B cell (primary cell): Measurements from ENCODE around the gene NACAD. TPM values are rescaled to one million over a fixed set of nuclear protein-coding genes. Genes with fewer than 3 reads are reported as not detected.

ENCODE experiments used
- ATAC-seq: fragments of 200-7000 bp; cut with Tn5 transposase; one replicate; pipeline ENCODE4 v1.10.0; 2021; ENCODE audit warnings: low read depth, mild to moderate bottlenecking, moderate number of reproducible peaks, moderate library complexity
- CTCF ChIA-PET: fragments of 350-600 bp; sonication (Branson Sonifier 250); formaldehyde crosslinking; loops from one replicate; lab custom pipeline; 2021; ENCODE audit warnings: antibody characterized with exemption, inconsistent platforms; lab: Charles Lee
- POLR2A ChIA-PET: fragments of 350-600 bp; sonication (Branson Sonifier 250); formaldehyde crosslinking; loops from one replicate; lab custom pipeline; 2021; ENCODE audit warnings: antibody characterized with exemption; lab: Charles Lee
- DNase-seq: peaks from one replicate; pipeline ENCODE4 v3.0.0; 2013
- H2AFZ ChIP-seq: 2 replicates; pipeline ENCODE4 v1.6.1; 2012; ENCODE audit warnings: mild to moderate bottlenecking, low read depth, low read length; ENCODE audit not compliant: insufficient read depth, poor library complexity, severe bottlenecking
- H3K27ac ChIP-seq, 2 donors: 1 replicate in 1 of 2; 2 replicates in 1 of 2; pipeline ENCODE4 v1.5.1; 2012 to 2013; ENCODE audit warnings: low read length in 2 of 2, mild to moderate bottlenecking in 2 of 2, moderate library complexity in 1 of 2
- H3K27me3 ChIP-seq, 4 experiments: fragments of 200-600 bp in 1 of 4; sonication (generic) in 1 of 4; replicated peaks in 1 of 4; 1 replicate in 2 of 4; 2 replicates in 2 of 4; pipeline versions ENCODE4 v1.6.1 to v1.7.0; 2013 to 2016; ENCODE audit warnings: low read length in 3 of 4, mild to moderate bottlenecking in 2 of 4, mixed read lengths in 1 of 4, moderate library complexity in 1 of 4; ENCODE audit not compliant: insufficient read depth in 4 of 4, control insufficient read depth in 3 of 4; ENCODE audit errors: control extremely low read depth in 1 of 4
- H3K36me3 ChIP-seq, 2 experiments: replicated peaks in 1 of 2; 1 replicate in 1 of 2; 2 replicates in 1 of 2; pipeline versions ENCODE4 v1.6.1 to v1.7.1; 2013; ENCODE audit warnings: low read length in 1 of 2; ENCODE audit not compliant: insufficient read depth in 2 of 2, control insufficient read depth in 1 of 2; ENCODE audit errors: control extremely low read depth in 1 of 2, extremely low read depth in 1 of 2
- H3K4me1 ChIP-seq, 2 donors: fragments of 200-600 bp in 1 of 2; sonication (generic) in 1 of 2; 1 replicate in 1 of 2; 2 replicates in 1 of 2; pipeline versions ENCODE4 v1.5.1 to v1.6.1; 2013 to 2017; ENCODE audit warnings: low read length in 2 of 2; ENCODE audit not compliant: control insufficient read depth in 2 of 2, insufficient read depth in 2 of 2
- H3K4me2 ChIP-seq: replicated peaks from 2 replicates; pipeline ENCODE3; 2012; ENCODE audit warnings: mild to moderate bottlenecking, low read depth, low read length; ENCODE audit not compliant: poor library complexity, severe bottlenecking
- H3K4me3 ChIP-seq, 5 experiments: fragments of 200-600 bp in 1 of 5; sonication (generic) in 1 of 5; 1 replicate in 3 of 5; 2 replicates in 2 of 5; pipeline versions ENCODE4 v1.5.1 to v1.7.0; 2011 to 2016; ENCODE audit warnings: low read length in 4 of 5, mild to moderate bottlenecking in 4 of 5, low read depth in 2 of 5, control low read depth in 1 of 5, moderate library complexity in 1 of 5; ENCODE audit not compliant: insufficient read depth in 1 of 5; ENCODE audit errors: control extremely low read depth in 1 of 5, extremely low read depth in 1 of 5
- H3K79me2 ChIP-seq: fragments of 200-600 bp; sonication (generic); one replicate; pipeline ENCODE4 v1.6.0; 2016; ENCODE audit warnings: low read length; ENCODE audit not compliant: control insufficient read depth, insufficient read depth
- H3K9ac ChIP-seq: fragments of 200-600 bp; sonication (generic); 2 replicates; pipeline ENCODE4 v1.6.1; 2017; ENCODE audit warnings: mild to moderate bottlenecking, low read length, moderate library complexity
- H3K9me3 ChIP-seq, 3 donors: one replicate each; pipeline versions ENCODE4 v1.6.1 to v1.7.1; 2013; ENCODE audit warnings: low read length in 2 of 3; ENCODE audit not compliant: control insufficient read depth in 2 of 3, insufficient read depth in 1 of 3; ENCODE audit errors: control extremely low read depth in 1 of 3
- H4K20me1 ChIP-seq: 2 replicates; pipeline ENCODE4 v1.6.0; 2012; ENCODE audit warnings: mild to moderate bottlenecking, low read length; ENCODE audit not compliant: insufficient read depth, control insufficient read depth, poor library complexity, severe bottlenecking
- H3K27ac Mint-ChIP-seq: one replicate; pipeline ENCODE4 v1.8.0; 2021; ENCODE audit warnings: mixed read lengths
- H3K27me3 Mint-ChIP-seq: one replicate; pipeline ENCODE4 v1.8.0; 2021; ENCODE audit warnings: mixed read lengths
- H3K4me1 Mint-ChIP-seq: one replicate; pipeline ENCODE4 v1.8.0; 2021; ENCODE audit warnings: mixed read lengths
- H3K4me3 Mint-ChIP-seq: one replicate; pipeline ENCODE4 v1.8.0; 2021; ENCODE audit warnings: mixed read lengths
- H3K9me3 Mint-ChIP-seq: one replicate; pipeline ENCODE4 v1.8.0; 2022; ENCODE audit warnings: mixed read lengths; ENCODE audit not compliant: insufficient read depth
- CTCF ChIP-seq: fragments of 200-600 bp; IDR thresholded peaks from one replicate; pipeline ENCODE4 v1.8.0; 2022; ENCODE audit warnings: antibody characterized with exemption, mild to moderate bottlenecking
- EZH2 ChIP-seq: IDR thresholded peaks from 2 replicates; pipeline ENCODE4 v1.6.1; 2012; ENCODE audit warnings: borderline replicate concordance, low read depth, mild to moderate bottlenecking, moderate library complexity, low read length; ENCODE audit not compliant: insufficient read depth, poor library complexity, severe bottlenecking
- WGBS: methylation state at CpG from one replicate; pipeline ENCODE4 v1.1.5; 2013; ENCODE audit warnings: missing lambda C conversion rate; ENCODE audit not compliant: insufficient coverage; 5-methylcytosine and 5-hydroxymethylcytosine counted together
- intact Hi-C: fragments of 100-400 bp; cut with micrococcal nuclease; formaldehyde crosslinking; loops from one replicate; pipeline ENCODE4 v1.10.0; 2022
- polyA plus RNA-seq: library from polyadenylated mRNA; depleted of rRNA; stranded (reverse); fragments of >200 nt; gene quantifications from 2 replicates; pipeline ENCODE4 v1.2.3, GENCODE V29; 2012
- total RNA-seq, 2 donors: library from RNA; stranded (reverse); fragments of 120-200 nt in 1 of 2; gene quantifications; 1 replicate in 1 of 2; 2 replicates in 1 of 2; pipeline versions ENCODE4 v1.2.3 to v1.2.4, GENCODE V29; 2013 to 2022

Gene NACAD
- total and polyA plus RNA-seq, 2 donors (not counting 1 experiment from before 2014, with no cell fraction given), result 0.04 to 0.49 TPM

DNA sequence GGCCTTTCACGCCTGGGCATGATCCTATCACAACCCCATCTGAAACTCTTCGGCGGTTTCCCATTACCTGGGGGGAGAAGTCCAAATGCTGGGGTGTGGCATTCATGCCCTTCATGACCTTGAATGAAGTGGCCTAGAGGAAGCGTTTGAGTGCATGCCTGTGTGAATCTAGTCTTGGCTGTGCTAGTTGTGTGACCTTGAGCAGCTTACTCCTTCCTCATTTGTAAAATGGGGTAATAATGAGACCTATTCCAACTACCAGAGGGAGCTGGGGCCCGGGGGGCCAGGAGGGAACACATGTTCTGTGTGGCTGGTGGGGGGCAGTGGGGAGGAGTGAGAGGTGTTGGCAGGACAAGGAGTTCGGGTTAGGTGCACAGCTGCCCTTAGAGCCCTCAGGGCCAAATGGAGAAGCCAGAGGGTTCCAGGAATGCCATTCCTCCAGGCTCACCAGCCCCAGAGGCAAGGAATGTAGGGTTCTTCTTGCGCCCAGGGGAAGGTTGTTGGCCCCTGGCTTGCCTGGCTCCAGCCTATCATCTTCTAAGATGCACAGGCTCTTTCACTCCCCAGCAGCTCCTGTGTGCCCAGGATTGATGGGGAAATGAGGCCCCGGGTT lies 44.0 kb upstream of the NACAD start:
- ATAC-seq (no peak), DNase-seq (no peak)
- ChIA-PET CTCF (interaction anchor here (5.9 to 6.7 kb wide), 2 partner anchors 159 to 275 kb away, joined by 125 to 189 read pairs; no protein-coding TSS in a partner anchor), POLR2A (no interaction called here)
- H3K27me3 Mint-ChIP-seq, result no peaks in the 10 kb centered on the region
- H3K36me3 ChIP-seq, result no peaks in the 10 kb centered on the region
- intact Hi-C loops, result no loop called here
- no peak overlapping the region for H3K27ac ChIP-seq
- H2AFZ ChIP-seq, result no peak overlapping the region
- no peak overlapping the region for H3K4me3 ChIP-seq
- no peak overlapping the region for H3K4me2 ChIP-seq
- no peaks in the 10 kb centered on the region for H3K9me3 ChIP-seq
- H3K27me3 ChIP-seq, result peaks cover 0 to 3% (median 0%) of the 10 kb centered on the region in 4 experiments
- peaks cover 7% of the 10 kb centered on the region for H3K4me1 Mint-ChIP-seq
- no peak overlapping the region for H3K27ac Mint-ChIP-seq
- no peaks in the 10 kb centered on the region for H4K20me1 ChIP-seq
- no peak overlapping the region for H3K9ac ChIP-seq
- no peaks in the 10 kb centered on the region for H3K9me3 Mint-ChIP-seq
- H3K79me2 ChIP-seq, result no peaks in the 10 kb centered on the region
- peaks cover 0 to 4% of the 10 kb centered on the region in 2 donors for H3K4me1 ChIP-seq
- TF ChIP-seq CTCF, result no peak
- no peak for TF ChIP-seq EZH2
- no peak overlapping the region for H3K4me3 Mint-ChIP-seq
- 94% methylated on average over 5 of the region's 8 CpGs for WGBS

- no peaks in the 10 kb centered on the region for H3K27me3 Mint-ChIP-seq
- no peaks in the 10 kb centered on the region for H3K79me2 ChIP-seq
- H3K27me3 ChIP-seq, result peaks cover 0 to 3% (median 0%) of the 10 kb centered on the region in 4 experiments
- POLR2A ChIA-PET, result no interaction called here
- H3K9ac ChIP-seq, result no peak overlapping the region
- H3K4me3 ChIP-seq, result no peak overlapping the region
- H2AFZ ChIP-seq, result no peak overlapping the region
- no peaks in the 10 kb centered on the region for H3K9me3 ChIP-seq
- H3K4me1 Mint-ChIP-seq, result peaks cover 7% of the 10 kb centered on the region
- peaks cover 0 to 4% of the 10 kb centered on the region in 2 donors for H3K4me1 ChIP-seq
- no peak overlapping the region for H3K4me2 ChIP-seq
- no peak overlapping the region for H3K27ac Mint-ChIP-seq
- H3K27ac ChIP-seq, result no peak overlapping the region
- no peaks in the 10 kb centered on the region for H3K9me3 Mint-ChIP-seq
- no peak for ATAC-seq
- TF ChIP-seq EZH2, result no peak
- TF ChIP-seq CTCF, result no peak
- no peak overlapping the region for H3K4me3 Mint-ChIP-seq
- intact Hi-C loops, result no loop called here
- H4K20me1 ChIP-seq, result no peaks in the 10 kb centered on the region
- CTCF ChIA-PET, result no interaction called here
- H3K36me3 ChIP-seq, result no peaks in the 10 kb centered on the region
- 75% methylated on average over 4 of the region's 4 CpGs for WGBS
- DNase-seq, result no peak
Measured at GRCh38 chr7:45131891-45132290, 43.1 kb upstream of the NACAD start.
